Testis (tissue), 5 donors: ENCODE results near the gene FZD2. TPM values are rescaled to one million over a fixed set of nuclear protein-coding genes. Genes with fewer than 3 reads are reported as not detected.
"Not testable (repeated sequence)": the region's sequence is repeated elsewhere in the genome, so short reads cannot be mapped to it uniquely, and the experiment has no call there.

Source experiments
- DNase-seq: peaks from one replicate; pipeline ENCODE4 v3.0.0-alpha.2; 2019
- H3K27ac ChIP-seq, 2 donors: fragments of 200-600 bp; sonication (generic); one replicate each; pipeline ENCODE4 v1.5.1; 2019
- H3K27me3 ChIP-seq: fragments of 200-600 bp; sonication (generic); one replicate; pipeline ENCODE4 v1.5.1; 2019
- H3K36me3 ChIP-seq: fragments of 200-600 bp; sonication (generic); one replicate; pipeline ENCODE4 v1.5.1; 2017; ENCODE audit warnings: low read depth; ENCODE audit errors: missing control alignments
- H3K4me1 ChIP-seq: fragments of 200-600 bp; sonication (generic); one replicate; pipeline ENCODE4 v1.5.1; 2019
- H3K4me3 ChIP-seq, 2 donors: fragments of 200-600 bp; sonication (generic); one replicate each; pipeline ENCODE4 v1.5.1; 2017 to 2019
- H3K9me3 ChIP-seq: fragments of 200-600 bp; sonication (generic); one replicate; pipeline ENCODE4 v1.5.1; 2017
- CTCF ChIP-seq, 3 experiments: fragments of 450-650 bp in 2 of 3; fragments of 200-600 bp in 1 of 3; sonication (generic) in 1 of 3; IDR thresholded peaks; one replicate each; pipeline ENCODE4 v1.5.1; 2016 to 2019; ENCODE audit warnings: antibody characterized with exemption in 3 of 3, mild to moderate bottlenecking in 2 of 3, moderate library complexity in 1 of 3
- POLR2A ChIP-seq: fragments of 450-650 bp; IDR thresholded peaks from one replicate; pipeline ENCODE4 v1.6.1; 2017; ENCODE audit warnings: antibody characterized with exemption, mild to moderate bottlenecking, moderate library complexity
- WGBS, 2 donors: methylation state at CpG; one replicate each; pipeline ENCODE4 v1.1.5; 2018; 5-methylcytosine and 5-hydroxymethylcytosine counted together
- intact Hi-C: fragments of 100-400 bp; cut with DNase I; formaldehyde crosslinking; loops from one replicate; pipeline ENCODE4 v1.15.1; 2023; ENCODE audit warnings: low total_unique reads
- long read RNA-seq, 2 donors: transcript quantifications; one replicate each; lab custom pipeline, GENCODE V29; 2026
- polyA plus RNA-seq: library from polyadenylated mRNA; stranded (reverse); fragments of 350-450 nt; fragmentation: Illumina TruSeq; extraction: RNeasy Lipid Tissue Mini Kit (QIAGEN cat#74804); gene quantifications from one replicate; pipeline ENCODE4 v1.2.3, GENCODE V29; 2014; ENCODE audit warnings: low read depth, low replicate concordance; ENCODE audit not compliant: insufficient read depth
- total RNA-seq, 2 donors: library from RNA; depleted of rRNA; stranded (reverse); fragments of >200 nt; gene quantifications; one replicate each; pipeline ENCODE4 v1.2.3, GENCODE V29; 2016

Gene FZD2
- total RNA-seq (1 to 10 TPM; 4.2 to 9.1 TPM), polyA plus RNA-seq (6.1 TPM)
- long read RNA-seq, donor 1, transcript FZD2-201 (1 exons, 2,112 nt): major isoform, 28 of 28 reads
- long read RNA-seq, donor 1, partial matches to known transcripts: 0 of 28 reads
- long read RNA-seq, donor 1, other reads (novel, unspliced or antisense): 0 of 28 reads
- long read RNA-seq, donor 2, transcript FZD2-201 (1 exons, 2,112 nt): major isoform, 30 of 30 reads
- long read RNA-seq, donor 2, partial matches to known transcripts: 0 of 30 reads
- long read RNA-seq, donor 2, other reads (novel, unspliced or antisense): 0 of 30 reads

DNA sequence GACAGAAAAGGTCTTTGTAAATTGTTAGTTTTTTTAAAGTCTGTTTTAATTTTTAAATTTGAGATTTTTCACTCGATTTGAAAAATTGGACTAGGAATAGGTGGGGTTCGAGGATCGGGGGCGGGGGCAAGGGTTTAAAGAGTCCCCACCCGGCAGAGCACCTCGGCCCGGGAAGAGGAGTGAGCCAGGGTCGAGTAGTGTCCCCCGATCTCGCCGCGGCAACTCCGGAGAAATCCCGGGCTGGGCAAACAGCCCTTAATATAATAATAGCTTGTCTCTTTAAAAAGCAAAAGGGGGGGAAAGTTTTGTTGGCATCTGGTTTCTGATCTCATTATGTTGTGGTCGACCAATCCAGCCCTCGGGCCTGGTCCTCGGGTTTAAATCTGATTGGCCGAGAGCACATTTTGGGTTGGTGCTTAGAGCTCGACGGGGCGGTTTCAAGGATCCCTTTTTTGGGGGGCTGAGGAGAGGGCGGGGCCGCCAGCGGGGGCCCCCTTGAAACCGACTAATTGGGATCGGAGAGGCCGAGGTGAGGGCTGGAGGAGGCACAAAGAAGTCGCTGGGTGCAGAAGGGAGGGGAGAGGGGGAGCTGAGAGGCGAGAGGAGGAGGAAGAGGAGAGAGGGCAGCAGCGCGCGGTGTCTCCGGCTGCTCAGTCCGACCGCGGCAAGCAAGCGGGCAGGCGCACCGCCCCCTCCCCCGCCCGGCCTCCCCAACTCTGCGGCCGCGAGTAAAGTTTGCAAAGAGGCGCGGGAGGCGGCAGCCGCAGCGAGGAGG, at the start of gene FZD2:
TSS of gene FZD2 (plus strand) at position 653 of the 775 bp plus-strand sequence. CDS start 205 bp downstream, outside the sequence.
- peak; percentile 94 for DNase-seq
- Histone ChIP-seq H3K4me1 (peaks cover 4% of the 10 kb centered on the region), H3K36me3 (no peaks in the 10 kb centered on the region), H3K4me3 (peak within 1 kb of the TSS; percentile 69 to 74), H3K27me3 (no peaks in the 10 kb centered on the region), H3K27ac (peak within 1 kb of the TSS; percentile 28 to 91), H3K9me3 (no peaks in the 10 kb centered on the region)
- WGBS, 2 donors: 0% methylated on average over 37 to 47 of the region's 49 CpGs
- intact Hi-C loops: no loop called here
- TF ChIP-seq POLR2A (no peak), CTCF (IDR thresholded peaks at IDR 0.05) (no peak)

- H3K27me3 ChIP-seq, intact Hi-C loops, H3K36me3 ChIP-seq, H3K27ac ChIP-seq, H3K4me1 ChIP-seq, H3K4me3 ChIP-seq, H3K9me3 ChIP-seq, DNase-seq: not testable (repeated sequence)
- WGBS, 2 donors: 41 to 45% methylated on average over 14 of the region's 14 CpGs
Measured at GRCh38 chr17:44511241-44512134, 45.8 kb upstream of the FZD2 start.

GRCh38 chr17:44518032-44518431, 39.3 kb upstream of the FZD2 start:
- WGBS, 2 donors: 53 to 55% methylated on average over 3 of the region's 3 CpGs
- TF ChIP-seq POLR2A (no peak), CTCF (IDR thresholded peaks at IDR 0.05) (no peak)
- H3K27me3 ChIP-seq: no peaks in the 10 kb centered on the region
- no peaks in the 10 kb centered on the region for H3K4me1 ChIP-seq
- no peaks in the 10 kb centered on the region for H3K9me3 ChIP-seq
- H3K27ac ChIP-seq: no peak overlapping the region
- no peaks in the 10 kb centered on the region for H3K36me3 ChIP-seq
- intact Hi-C loops: no loop called here
- no peak for DNase-seq
- H3K4me3 ChIP-seq: no peak overlapping the region

DNA sequence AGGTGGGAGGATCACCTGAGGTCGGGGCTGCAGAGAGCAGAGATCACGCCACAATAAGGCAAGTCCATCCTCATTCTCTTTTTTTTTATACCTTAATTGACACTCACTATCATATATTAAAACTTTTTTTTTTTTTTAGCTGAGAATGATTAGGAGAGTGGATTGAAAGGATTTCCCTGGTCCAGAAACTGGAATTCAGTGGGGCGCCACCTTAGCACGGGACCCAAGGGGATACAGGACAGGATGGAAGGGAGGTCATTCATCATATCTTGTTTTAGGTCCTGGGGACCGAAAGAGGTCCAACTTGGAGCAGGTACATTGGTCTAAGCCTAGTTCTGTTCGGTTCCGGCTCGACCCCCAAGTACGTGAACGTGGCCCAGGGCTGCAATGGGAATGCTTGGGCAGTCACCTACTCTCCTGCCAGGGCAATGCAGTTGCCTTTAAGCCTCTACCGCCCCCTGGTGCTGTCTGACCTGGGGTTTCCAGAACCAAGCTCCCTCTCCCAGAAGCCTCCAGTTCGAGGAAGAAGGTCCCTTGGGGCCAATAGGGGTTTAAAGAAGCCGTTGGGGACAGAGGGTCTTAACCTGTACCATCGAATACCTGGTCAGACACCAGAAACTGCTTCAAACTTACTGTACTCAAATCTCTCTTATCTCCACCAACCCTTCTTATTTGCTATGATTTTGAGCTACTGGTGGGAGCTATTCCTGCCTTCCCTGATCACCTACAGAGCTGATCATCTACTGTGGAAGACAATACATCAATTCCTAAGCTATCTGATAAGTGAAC, 34.2 kb upstream of the FZD2 start:
- Histone ChIP-seq H3K4me1 (no peaks in the 10 kb centered on the region), H3K27ac (no peak overlapping the region), H3K9me3 (no peaks in the 10 kb centered on the region), H3K4me3 (no peak overlapping the region), H3K36me3 (no peaks in the 10 kb centered on the region), H3K27me3 (no peaks in the 10 kb centered on the region)
- peak; percentile 88 for DNase-seq
- peak; percentile 31 to 55 (median 37) for TF ChIP-seq CTCF (IDR thresholded peaks at IDR 0.05)
- TF ChIP-seq POLR2A: no peak
- intact Hi-C loops: no loop called here
- WGBS, 2 donors: 60 to 71% methylated on average over 14 of the region's 14 CpGs
